Activated naive CD8-positive, alpha-beta T cell treated with anti-CD3 and anti-CD28 coated beads, Interleukin-2, amount 50 U/mL, for 16 hours (primary cell): ENCODE measurements around the gene DLG2.

Experiments
- DNase-seq: peaks from one replicate; pipeline ENCODE4 v3.0.0-alpha.2; 2020; ENCODE audit warnings: low read depth, low spot score

The DLG2 gene

GRCh38 chr11:83941050-83941449 is 1686.1 kb downstream of the DLG2 start:
- no peak for DNase-seq

GRCh38 chr11:83938148-83938547 is 1689.0 kb downstream of the DLG2 start:
- no peak for DNase-seq

- no peak for DNase-seq
These were observed 1694.1 kb downstream of the DLG2 start for GRCh38 chr11:83933008-83933407.

- DNase-seq, result no peak
These were observed 1699.7 kb downstream of the DLG2 start for GRCh38 chr11:83927422-83927821.

- no peak for DNase-seq
These were observed 1702.2 kb downstream of the DLG2 start for GRCh38 chr11:83924795-83925542.

GRCh38 chr11:83923961-83924360 is 1703.2 kb downstream of the DLG2 start:
- no peak for DNase-seq

GRCh38 chr11:83922953-83923352 is 1704.2 kb downstream of the DLG2 start:
- no peak for DNase-seq

- no peak for DNase-seq
These were observed 1704.8 kb downstream of the DLG2 start for GRCh38 chr11:83922318-83922717.

GRCh38 chr11:83921447-83922192 is 1705.5 kb downstream of the DLG2 start:
- no peak for DNase-seq

GRCh38 chr11:83918476-83918875 is 1708.7 kb downstream of the DLG2 start:
- DNase-seq, result no peak

GRCh38 chr11:83914995-83915394 is 1712.1 kb downstream of the DLG2 start:
- DNase-seq, result no peak

GRCh38 chr11:83909579-83910534 is 1717.3 kb downstream of the DLG2 start:
- DNase-seq, result no peak

- no peak for DNase-seq
These were observed 1718.8 kb downstream of the DLG2 start for GRCh38 chr11:83908298-83908856.

GRCh38 chr11:83895516-83895915 is 1731.6 kb downstream of the DLG2 start:
- no peak for DNase-seq

GRCh38 chr11:83881428-83881827 is 1745.7 kb downstream of the DLG2 start:
- DNase-seq, result no peak

GRCh38 chr11:83871054-83871453 is 1756.1 kb downstream of the DLG2 start:
- DNase-seq, result no peak

- no peak for DNase-seq
These were observed 1760.5 kb downstream of the DLG2 start for GRCh38 chr11:83866655-83867054.

GRCh38 chr11:83865636-83866461 is 1761.3 kb downstream of the DLG2 start:
- no peak for DNase-seq

GRCh38 chr11:83864412-83865057 is 1762.6 kb downstream of the DLG2 start:
- DNase-seq, result no peak

- no peak for DNase-seq
These were observed 1763.9 kb downstream of the DLG2 start for GRCh38 chr11:83863272-83863671.
